NCI-H2196 treated with DMSO at 0.1 percent for 48 hours (cell line): Measurements from ENCODE around the gene S100A12.

Source experiments
- DNase-seq: peaks from one replicate; lab custom pipeline; 2025; ENCODE audit not compliant: unreplicated experiment; lab: John Stamatoyannopoulos, UW

S100A12 gene

DNA sequence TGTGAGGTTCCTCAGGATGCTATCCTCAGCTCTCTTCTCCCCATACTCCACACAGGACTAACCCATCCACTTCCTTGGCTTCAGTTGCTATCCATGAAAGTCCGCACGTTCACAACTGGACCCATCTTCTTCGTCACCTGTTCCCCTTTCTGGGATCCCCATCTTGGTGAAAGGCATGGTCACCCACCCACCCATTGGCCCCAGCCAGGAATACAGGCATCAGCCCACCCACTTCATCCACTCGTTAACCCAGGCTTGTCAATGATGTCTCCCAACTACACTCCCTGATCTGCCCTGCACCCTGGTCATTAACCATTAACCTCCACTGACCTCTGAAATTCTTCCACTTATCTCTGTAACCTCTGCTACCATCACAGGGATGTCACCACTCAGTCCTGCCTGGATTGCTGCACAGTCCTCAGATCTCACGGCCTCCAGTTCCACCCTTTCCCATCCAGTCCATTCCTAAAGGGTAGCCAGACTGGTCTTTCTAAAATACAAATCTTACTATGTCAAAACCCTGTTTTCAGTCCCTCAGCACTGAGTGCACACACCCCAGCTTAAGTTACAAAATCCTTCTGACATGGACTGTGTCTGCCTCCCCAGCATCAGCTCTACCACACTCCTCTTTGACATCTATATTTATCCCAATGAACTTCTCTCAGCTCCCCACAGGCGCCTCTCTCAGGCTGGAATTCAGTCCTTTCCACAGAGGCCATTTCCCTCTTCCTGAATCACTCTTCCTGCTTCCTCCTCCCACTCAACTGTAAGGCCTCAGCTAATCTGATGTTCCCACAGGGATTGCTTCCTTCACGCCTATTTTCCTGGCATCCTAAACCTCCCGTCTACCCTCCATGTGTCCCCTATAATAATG is 37.2 kb downstream of the S100A12 start:
- no peak for DNase-seq

GRCh38 chr1:153336650-153337049 is 38.8 kb downstream of the S100A12 start:
- no peak for DNase-seq

DNA sequence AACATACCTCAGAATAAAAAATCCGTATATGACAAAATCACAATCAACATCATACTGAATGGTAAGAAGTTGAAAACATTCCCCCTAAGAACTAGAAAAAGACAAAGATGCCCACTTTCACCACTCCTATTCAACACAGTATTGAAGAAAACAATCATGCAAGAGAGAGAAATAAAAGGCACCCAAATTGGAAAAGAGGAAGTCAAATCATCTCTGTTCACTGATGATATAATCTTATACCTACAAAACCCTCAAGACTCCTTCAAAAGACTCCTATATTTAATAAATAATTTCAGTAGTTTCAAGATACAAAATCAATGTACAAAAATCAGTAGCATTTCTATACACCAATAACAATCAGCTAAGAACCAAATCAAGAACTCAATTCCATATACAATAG is 41.5 kb downstream of the S100A12 start:
- DNase-seq: no peak

DNA sequence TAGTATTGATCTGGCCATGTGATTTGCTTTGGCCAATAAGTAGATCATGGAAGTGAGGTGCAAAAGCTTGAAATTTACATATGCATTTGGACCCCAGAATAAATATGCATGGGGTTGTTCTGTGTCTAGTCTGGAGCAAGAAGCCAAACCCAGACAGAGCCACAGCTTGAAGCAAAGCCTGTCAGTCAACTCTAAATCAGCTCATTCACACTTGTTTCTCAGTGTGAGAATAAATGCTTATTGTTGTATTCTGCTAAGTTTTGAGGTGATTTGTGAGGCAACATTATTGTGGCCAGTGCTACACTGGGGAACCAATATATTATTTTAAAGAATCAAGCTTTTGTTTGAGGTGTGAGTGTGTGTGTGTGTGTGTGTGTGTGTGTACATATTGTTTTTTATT is 50.5 kb downstream of the S100A12 start:
- no peak for DNase-seq
